Activated CD4-positive, alpha-beta T cell treated with anti-CD3 and anti-CD28 coated beads, Interleukin-2, amount 10 ng/mL, durations not matched to agents 24 days and 14 days (primary cell): ENCODE data around the gene COL28A1. TPM values are rescaled to one million over a fixed set of nuclear protein-coding genes. Genes with fewer than 3 reads are reported as not detected.

ENCODE experiments used
- DNase-seq: peaks from one replicate; pipeline ENCODE4 v3.0.0; 2022
- H3K27ac Mint-ChIP-seq: one replicate; pipeline ENCODE4 v1.8.0; 2022; ENCODE audit warnings: mild to moderate bottlenecking, mixed read lengths
- H3K27me3 Mint-ChIP-seq: one replicate; pipeline ENCODE4 v1.8.0; 2022; ENCODE audit warnings: mixed read lengths
- H3K36me3 Mint-ChIP-seq: one replicate; pipeline ENCODE4 v1.8.0; 2022; ENCODE audit warnings: low read depth, mild to moderate bottlenecking, mixed read lengths
- H3K4me1 Mint-ChIP-seq: one replicate; pipeline ENCODE4 v1.8.0; 2021; ENCODE audit warnings: mixed read lengths
- H3K4me3 Mint-ChIP-seq: one replicate; pipeline ENCODE4 v1.8.0; 2022; ENCODE audit warnings: mild to moderate bottlenecking, moderate library complexity, mixed read lengths
- H3K9me3 Mint-ChIP-seq: one replicate; pipeline ENCODE4 v1.8.0; 2021; ENCODE audit warnings: mixed read lengths
- intact Hi-C: fragments of 100-400 bp; cut with micrococcal nuclease; formaldehyde crosslinking; loops from one replicate; pipeline ENCODE4 v1.15.1; 2023
- total RNA-seq: library from RNA; stranded (reverse); gene quantifications from 2 replicates; pipeline ENCODE4 v1.2.3, GENCODE V29; 2022

The COL28A1 gene
- total RNA-seq, 1 donor from 2014 or later: not detected

- DNase-seq: no peak
- no peak overlapping the region for H3K27ac Mint-ChIP-seq
- peaks cover 2% of the 10 kb centered on the region for H3K4me1 Mint-ChIP-seq
- H3K9me3 Mint-ChIP-seq: no peaks in the 10 kb centered on the region
- H3K4me3 Mint-ChIP-seq: no peak overlapping the region
- peaks cover 10% of the 10 kb centered on the region for H3K27me3 Mint-ChIP-seq
- intact Hi-C loops: no loop called here
- H3K36me3 Mint-ChIP-seq: no peaks in the 10 kb centered on the region
Measured at GRCh38 chr7:7522421-7522820, 13.3 kb downstream of the COL28A1 start.

GRCh38 chr7:7521259-7521658, 14.4 kb downstream of the COL28A1 start:
- intact Hi-C loops: no loop called here
- no peak overlapping the region for H3K27ac Mint-ChIP-seq
- H3K4me1 Mint-ChIP-seq: peaks cover 2% of the 10 kb centered on the region
- no peak overlapping the region for H3K4me3 Mint-ChIP-seq
- H3K27me3 Mint-ChIP-seq: peaks cover 10% of the 10 kb centered on the region
- no peaks in the 10 kb centered on the region for H3K9me3 Mint-ChIP-seq
- DNase-seq: no peak
- H3K36me3 Mint-ChIP-seq: no peaks in the 10 kb centered on the region

GRCh38 chr7:7519528-7519927, 16.1 kb downstream of the COL28A1 start:
- Mint-ChIP-seq H3K4me3 (no peak overlapping the region), H3K36me3 (no peaks in the 10 kb centered on the region), H3K27me3 (peaks cover 10% of the 10 kb centered on the region), H3K4me1 (peaks cover 2% of the 10 kb centered on the region), H3K27ac (no peak overlapping the region), H3K9me3 (no peaks in the 10 kb centered on the region)
- DNase-seq: no peak
- intact Hi-C loops: no loop called here

GRCh38 chr7:7519056-7519455, 16.6 kb downstream of the COL28A1 start:
- Mint-ChIP-seq H3K27ac (no peak overlapping the region), H3K27me3 (peaks cover 10% of the 10 kb centered on the region), H3K4me3 (no peak overlapping the region)

GRCh38 chr7:7517754-7518153, 17.9 kb downstream of the COL28A1 start:
- intact Hi-C loops: no loop called here
- peaks cover 2% of the 10 kb centered on the region for H3K4me1 Mint-ChIP-seq

More at GRCh38 chr7:7519056-7519455, 16.6 kb downstream of the COL28A1 start:
- Mint-ChIP-seq H3K36me3 (no peaks in the 10 kb centered on the region), H3K4me1 (peaks cover 2% of the 10 kb centered on the region), H3K9me3 (no peaks in the 10 kb centered on the region)
- intact Hi-C loops: no loop called here
- no peak for DNase-seq

GRCh38 chr7:7516662-7517061, 19.0 kb downstream of the COL28A1 start:
- Mint-ChIP-seq H3K4me3 (no peak overlapping the region), H3K27me3 (peaks cover 11% of the 10 kb centered on the region)

More at GRCh38 chr7:7517754-7518153, 17.9 kb downstream of the COL28A1 start:
- Mint-ChIP-seq H3K27ac (no peak overlapping the region), H3K36me3 (no peaks in the 10 kb centered on the region), H3K4me3 (no peak overlapping the region), H3K27me3 (peaks cover 10% of the 10 kb centered on the region), H3K9me3 (no peaks in the 10 kb centered on the region)
- DNase-seq: no peak

GRCh38 chr7:7516156-7516555, 19.5 kb downstream of the COL28A1 start:
- DNase-seq: no peak
- H3K36me3 Mint-ChIP-seq: no peaks in the 10 kb centered on the region
- no peak overlapping the region for H3K4me3 Mint-ChIP-seq
- peaks cover under 1% of the 10 kb centered on the region for H3K4me1 Mint-ChIP-seq
- H3K27me3 Mint-ChIP-seq: peaks cover 11% of the 10 kb centered on the region
- H3K27ac Mint-ChIP-seq: no peak overlapping the region
- no peaks in the 10 kb centered on the region for H3K9me3 Mint-ChIP-seq
- intact Hi-C loops: no loop called here

More at GRCh38 chr7:7516662-7517061, 19.0 kb downstream of the COL28A1 start:
- Mint-ChIP-seq H3K4me1 (peaks cover 2% of the 10 kb centered on the region), H3K27ac (no peak overlapping the region), H3K36me3 (no peaks in the 10 kb centered on the region), H3K9me3 (no peaks in the 10 kb centered on the region)
- intact Hi-C loops: no loop called here
- no peak for DNase-seq

- DNase-seq: no peak
- H3K27ac Mint-ChIP-seq: no peak overlapping the region
- H3K36me3 Mint-ChIP-seq: no peaks in the 10 kb centered on the region
- intact Hi-C loops: no loop called here
- H3K9me3 Mint-ChIP-seq: no peaks in the 10 kb centered on the region
- peaks cover 6% of the 10 kb centered on the region for H3K27me3 Mint-ChIP-seq
- no peak overlapping the region for H3K4me3 Mint-ChIP-seq
- H3K4me1 Mint-ChIP-seq: no peaks in the 10 kb centered on the region
Measured at GRCh38 chr7:7512861-7513597, 22.6 kb downstream of the COL28A1 start.

GRCh38 chr7:7510794-7511193, 24.9 kb downstream of the COL28A1 start:
- Mint-ChIP-seq H3K27ac (no peak overlapping the region), H3K27me3 (peaks cover 5% of the 10 kb centered on the region), H3K9me3 (no peaks in the 10 kb centered on the region), H3K4me3 (no peak overlapping the region), H3K4me1 (no peaks in the 10 kb centered on the region), H3K36me3 (no peaks in the 10 kb centered on the region)
- no peak for DNase-seq
- intact Hi-C loops: no loop called here

- no peaks in the 10 kb centered on the region for H3K36me3 Mint-ChIP-seq
- intact Hi-C loops: no loop called here
- no peaks in the 10 kb centered on the region for H3K9me3 Mint-ChIP-seq
- peaks cover 4% of the 10 kb centered on the region for H3K27me3 Mint-ChIP-seq
- H3K4me1 Mint-ChIP-seq: no peaks in the 10 kb centered on the region
- no peak overlapping the region for H3K4me3 Mint-ChIP-seq
- DNase-seq: no peak
- no peak overlapping the region for H3K27ac Mint-ChIP-seq
Measured at GRCh38 chr7:7505915-7506314, 29.8 kb downstream of the COL28A1 start.

- no peaks in the 10 kb centered on the region for H3K36me3 Mint-ChIP-seq
- DNase-seq: no peak
- intact Hi-C loops: no loop called here
- no peak overlapping the region for H3K27ac Mint-ChIP-seq
- no peak overlapping the region for H3K4me3 Mint-ChIP-seq
- H3K4me1 Mint-ChIP-seq: no peaks in the 10 kb centered on the region
- peaks cover 4% of the 10 kb centered on the region for H3K27me3 Mint-ChIP-seq
- H3K9me3 Mint-ChIP-seq: no peaks in the 10 kb centered on the region
Measured at GRCh38 chr7:7504910-7505704, 30.6 kb downstream of the COL28A1 start.

- H3K27me3 Mint-ChIP-seq: peaks cover 2% of the 10 kb centered on the region
- no peak for DNase-seq
- no peaks in the 10 kb centered on the region for H3K4me1 Mint-ChIP-seq
- no peaks in the 10 kb centered on the region for H3K36me3 Mint-ChIP-seq
- no peak overlapping the region for H3K4me3 Mint-ChIP-seq
- H3K27ac Mint-ChIP-seq: no peak overlapping the region
- no peaks in the 10 kb centered on the region for H3K9me3 Mint-ChIP-seq
- intact Hi-C loops: no loop called here
Measured at GRCh38 chr7:7499892-7500291, 35.8 kb downstream of the COL28A1 start.

GRCh38 chr7:7498856-7499255, 36.8 kb downstream of the COL28A1 start:
- DNase-seq: no peak
- no peaks in the 10 kb centered on the region for H3K36me3 Mint-ChIP-seq
- no peaks in the 10 kb centered on the region for H3K4me1 Mint-ChIP-seq
- H3K9me3 Mint-ChIP-seq: no peaks in the 10 kb centered on the region
- intact Hi-C loops: no loop called here
- H3K27ac Mint-ChIP-seq: no peak overlapping the region
- H3K4me3 Mint-ChIP-seq: no peak overlapping the region
- peaks cover 2% of the 10 kb centered on the region for H3K27me3 Mint-ChIP-seq

- H3K36me3 Mint-ChIP-seq: no peaks in the 10 kb centered on the region
- no peaks in the 10 kb centered on the region for H3K4me1 Mint-ChIP-seq
- no peaks in the 10 kb centered on the region for H3K27me3 Mint-ChIP-seq
- no peaks in the 10 kb centered on the region for H3K9me3 Mint-ChIP-seq
- no peak overlapping the region for H3K27ac Mint-ChIP-seq
- intact Hi-C loops: no loop called here
- H3K4me3 Mint-ChIP-seq: no peak overlapping the region
- DNase-seq: no peak
Measured at GRCh38 chr7:7496311-7496710, 39.4 kb downstream of the COL28A1 start.
